HG03139 (cell line): Measurements from ENCODE around the gene SLIT1.

Experiments used
- ATAC-seq: cut with Tn5 transposase; IDR thresholded peaks from one replicate; pipeline ENCODE4 v1.9.1; 2021; ENCODE audit not compliant: unreplicated experiment

Gene SLIT1

DNA sequence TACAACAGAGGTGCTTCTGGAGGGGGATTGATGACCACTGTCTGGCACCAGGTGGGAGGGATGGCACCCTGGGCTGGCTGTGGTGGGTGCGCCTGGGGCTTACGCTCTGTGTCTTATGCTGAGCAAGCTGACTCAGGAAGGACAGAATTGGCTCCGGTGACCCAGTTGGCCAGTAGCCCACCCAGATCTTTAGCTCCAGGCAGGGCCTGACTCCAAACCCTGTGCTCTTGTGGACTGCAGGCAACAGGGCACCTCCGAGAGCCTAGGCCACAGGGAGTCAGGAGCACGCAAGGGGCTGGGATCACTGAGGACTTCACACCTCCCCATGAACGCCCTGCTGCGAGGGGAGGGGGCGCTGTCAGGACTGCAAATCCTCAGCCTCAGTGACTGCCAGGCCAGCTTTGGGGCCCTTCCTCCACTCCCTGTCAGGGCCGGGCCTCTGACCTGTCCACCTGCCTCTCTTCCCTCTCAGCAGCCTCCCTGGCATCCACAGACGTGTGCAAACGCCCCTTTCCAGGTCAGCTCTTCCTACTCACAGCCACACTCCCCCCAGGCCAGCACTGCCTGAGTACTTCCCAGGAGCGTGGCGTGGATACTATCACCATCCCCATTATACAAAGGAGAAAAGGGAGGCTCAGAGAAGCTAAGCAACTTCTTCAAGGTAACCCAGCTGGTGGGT is 118.7 kb downstream of the SLIT1 start:
- no peak for ATAC-seq

DNA sequence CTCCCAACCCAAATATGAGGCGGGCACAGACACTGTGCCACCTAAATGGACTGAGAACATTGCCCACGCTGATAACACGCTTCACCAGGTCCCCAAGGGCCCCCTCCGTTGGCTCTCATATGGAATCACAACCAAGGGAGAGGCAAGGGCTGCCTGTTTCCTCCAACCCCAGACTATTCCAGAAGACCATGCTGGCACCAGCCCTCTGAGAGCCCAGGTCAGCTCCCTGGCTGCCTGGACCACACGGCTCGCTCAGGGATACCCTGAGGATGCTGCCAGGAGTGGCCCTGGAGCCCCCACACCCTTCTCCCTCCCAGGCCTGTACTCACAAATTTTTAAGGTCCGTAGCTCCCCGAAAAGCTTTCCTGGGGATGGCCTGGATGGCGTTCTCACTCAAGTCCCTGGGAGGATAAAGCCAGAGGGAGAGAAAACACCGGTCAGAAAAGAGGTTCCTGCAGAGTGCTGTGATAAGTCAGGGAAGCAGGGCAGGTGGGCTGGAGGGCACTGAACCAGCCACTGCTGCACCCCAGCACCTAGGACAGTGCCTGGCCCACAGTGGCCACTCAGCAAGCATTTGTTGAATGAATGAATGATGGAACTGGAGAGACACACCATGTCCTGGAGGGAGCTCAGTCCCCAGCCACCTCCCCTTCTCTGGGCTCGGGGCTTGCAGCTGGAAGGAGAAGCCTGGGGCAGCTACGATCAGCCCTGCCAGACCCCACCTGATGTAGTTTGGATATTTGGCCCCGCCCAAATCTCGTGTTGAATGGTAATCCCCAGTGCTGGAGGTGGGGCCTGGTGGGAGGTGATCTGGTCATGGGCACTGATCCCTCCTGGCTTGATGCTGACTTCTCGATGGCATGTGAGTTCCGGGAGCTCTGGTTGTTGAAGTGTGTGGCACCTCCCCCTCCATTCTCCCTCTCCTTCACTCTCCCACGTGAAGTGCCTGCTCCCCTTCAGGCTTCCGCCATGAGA is 119.8 kb downstream of the SLIT1 start:
- no peak for ATAC-seq

DNA sequence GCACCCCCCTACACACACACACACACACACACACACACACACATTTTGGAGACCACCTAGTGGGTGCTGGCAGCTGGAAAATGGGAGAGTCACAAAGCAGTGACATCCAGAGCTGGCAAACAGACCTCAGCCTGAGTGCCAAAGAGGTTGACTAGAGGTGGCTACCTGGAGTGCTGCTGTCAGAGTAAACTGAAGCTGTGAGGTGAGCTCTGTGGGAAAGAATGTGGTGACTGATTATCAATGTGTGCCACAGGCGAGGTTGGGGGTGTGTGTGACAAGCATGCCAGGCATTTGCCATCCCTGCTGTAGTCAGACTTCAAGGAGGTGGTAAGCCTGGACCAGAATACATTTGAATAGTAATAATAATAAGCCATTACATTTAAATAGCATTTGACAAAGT is 120.6 kb downstream of the SLIT1 start:
- ATAC-seq = no peak

DNA sequence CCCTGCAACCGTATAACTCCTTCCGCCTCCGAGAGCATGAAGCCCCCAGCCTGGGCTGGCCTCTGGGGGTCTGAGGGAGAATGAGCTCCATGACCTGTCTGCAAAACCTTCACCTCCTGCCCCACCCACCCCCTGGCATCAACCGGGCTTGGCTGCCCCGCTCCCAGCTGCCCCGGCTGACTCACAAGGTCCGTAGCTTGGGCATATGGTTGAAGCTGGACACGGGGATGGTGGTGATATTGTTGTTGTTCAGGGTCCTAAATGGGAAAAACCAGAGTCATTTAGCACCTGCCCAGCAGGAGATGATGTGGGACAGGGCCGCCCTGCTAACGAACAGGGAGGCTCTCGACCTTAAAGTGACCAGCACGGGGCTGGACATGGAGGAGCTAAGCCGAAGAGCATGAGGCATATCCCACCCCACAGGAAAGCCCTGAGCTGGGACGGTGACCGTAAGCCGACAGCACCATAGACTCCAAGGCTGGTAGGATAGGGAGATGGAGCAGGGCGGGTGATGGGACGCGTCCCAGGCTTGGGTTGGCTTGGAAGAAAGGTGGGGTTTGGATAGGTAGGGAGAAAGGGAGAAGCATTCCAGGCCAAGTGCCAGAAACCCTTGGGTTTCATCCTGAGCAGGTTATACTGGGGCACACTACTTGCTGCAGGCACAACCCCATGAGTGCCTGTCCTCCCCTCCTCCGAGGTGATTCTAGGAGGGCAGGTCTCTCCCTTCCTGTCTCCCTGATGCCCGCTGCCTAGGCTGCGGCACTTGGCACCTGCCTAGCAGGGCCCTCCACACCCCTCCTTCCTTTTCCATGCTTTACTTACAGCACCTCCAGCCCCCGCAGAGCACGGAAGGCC is 121.5 kb downstream of the SLIT1 start:
- ATAC-seq = no peak

DNA sequence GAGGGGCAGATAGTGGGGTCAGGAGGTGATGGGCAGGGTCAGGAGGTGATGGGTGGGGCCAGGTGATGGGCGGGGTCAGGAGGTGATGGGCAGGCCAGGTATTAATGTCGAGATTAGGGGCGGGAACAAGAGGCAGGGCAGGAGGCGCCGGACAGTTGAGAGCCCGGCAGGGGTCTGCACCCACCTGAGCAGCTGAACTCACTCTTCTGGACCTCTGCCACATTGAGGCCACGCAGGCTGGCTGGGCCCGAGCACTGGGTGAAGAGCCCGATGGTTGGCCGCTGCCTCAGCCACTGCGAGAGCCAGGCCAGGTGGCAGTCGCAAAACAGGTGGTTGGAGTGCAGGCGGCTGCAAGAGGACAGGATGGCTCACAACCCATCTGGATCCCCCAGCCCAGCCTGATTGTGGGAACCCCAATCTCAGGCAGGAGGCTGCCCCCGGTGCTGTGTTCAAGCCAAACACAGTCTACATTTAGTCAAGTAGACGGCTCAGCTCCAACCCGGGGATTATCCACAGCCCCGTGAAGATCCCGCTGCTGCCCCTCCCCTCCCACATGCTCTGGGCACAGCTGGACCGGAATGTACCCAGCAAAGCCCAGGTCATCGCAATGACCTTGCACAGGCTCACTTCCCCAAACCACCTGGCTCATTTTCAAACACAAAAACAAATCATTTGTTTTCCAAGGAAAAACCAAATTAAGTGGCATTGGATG is 122.3 kb downstream of the SLIT1 start:
- ATAC-seq = no peak

DNA sequence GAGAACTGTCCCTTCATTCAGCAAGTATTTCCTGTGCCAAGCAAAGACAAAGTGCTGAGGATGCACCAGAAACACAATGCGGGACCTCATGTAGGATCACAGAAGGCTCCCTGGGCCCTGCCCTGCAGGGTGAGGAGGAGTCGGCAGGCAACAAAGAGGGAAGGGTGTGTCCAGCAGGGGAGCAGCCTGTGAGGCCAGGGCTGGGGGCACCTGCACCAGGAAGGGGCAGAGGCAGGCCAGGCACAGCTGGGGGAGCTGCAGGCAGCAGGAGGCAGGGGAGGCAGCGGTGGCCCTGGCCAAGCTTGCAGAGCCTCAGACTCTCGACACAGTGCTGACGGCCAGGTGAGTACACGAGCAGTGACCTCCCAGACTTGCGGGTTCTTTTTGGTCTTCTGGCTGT is 123.3 kb downstream of the SLIT1 start:
- ATAC-seq = no peak

DNA sequence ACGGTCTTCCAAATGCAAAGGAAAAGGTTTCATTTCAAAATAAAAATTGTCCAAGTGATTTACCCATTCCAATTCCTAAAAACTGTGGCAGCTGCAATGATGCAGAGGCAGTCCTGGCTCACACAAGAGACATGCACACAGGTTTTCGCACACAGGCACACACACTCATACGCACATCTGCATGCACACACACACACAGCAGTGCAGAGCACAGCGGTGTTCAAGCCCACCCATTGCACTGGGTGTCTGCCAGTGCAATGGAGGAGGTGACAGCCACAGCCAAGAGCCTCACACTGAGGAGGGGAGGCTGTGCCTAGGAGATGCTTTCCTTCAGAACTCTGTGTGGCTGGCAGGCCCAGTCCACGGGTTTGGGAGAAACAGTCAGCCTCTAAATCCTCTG is 123.7 kb downstream of the SLIT1 start:
- no peak for ATAC-seq

DNA sequence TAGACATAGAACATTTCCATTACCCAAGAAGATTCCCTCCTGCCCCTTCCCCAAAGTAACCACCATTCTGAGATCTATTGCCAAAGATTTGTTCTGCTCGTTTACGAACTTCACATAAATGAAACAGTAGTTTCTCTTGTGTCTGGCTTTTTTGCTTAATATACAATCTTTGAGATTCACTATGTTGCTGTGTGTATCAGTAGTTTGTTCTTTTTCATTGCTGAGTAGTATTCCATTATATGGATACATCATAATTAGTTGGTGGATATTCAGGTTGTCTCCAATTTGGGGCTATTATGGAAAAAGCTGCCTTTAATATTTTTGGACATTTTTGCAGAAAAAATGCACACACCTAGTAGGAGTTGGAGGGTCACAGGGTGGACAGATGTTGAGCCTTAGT is 124.3 kb downstream of the SLIT1 start:
- ATAC-seq = no peak

DNA sequence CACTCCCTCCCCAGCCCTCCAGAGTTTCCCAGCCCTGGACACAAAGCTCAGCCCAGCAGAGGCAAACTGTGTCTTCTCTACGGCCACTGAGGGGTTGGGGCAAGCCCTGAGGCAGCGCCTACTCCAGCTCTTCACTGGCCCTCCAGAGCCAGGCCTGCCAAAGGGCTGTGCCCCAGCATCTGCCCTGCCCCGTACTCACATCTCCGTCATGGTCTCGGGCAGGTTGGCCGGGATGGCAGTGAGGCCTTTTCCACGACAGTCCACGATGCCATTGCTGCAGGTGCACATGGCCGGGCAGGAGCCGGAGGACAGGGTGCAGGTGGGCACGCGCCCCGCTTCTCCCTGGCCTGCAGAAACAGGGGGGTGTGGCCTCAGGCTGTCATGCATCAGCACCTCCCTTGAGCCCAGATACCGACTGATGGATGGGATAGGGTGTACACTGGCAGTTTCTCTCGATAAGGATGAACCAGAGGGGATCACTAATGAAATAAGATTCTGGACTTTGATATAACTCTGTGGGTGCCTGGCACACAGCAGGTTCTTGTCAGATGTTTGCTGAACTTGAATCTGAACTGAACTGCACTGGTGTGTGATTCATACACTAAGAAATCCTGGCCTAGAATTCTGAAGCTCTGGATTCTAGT is 125.2 kb downstream of the SLIT1 start:
- no peak for ATAC-seq

DNA sequence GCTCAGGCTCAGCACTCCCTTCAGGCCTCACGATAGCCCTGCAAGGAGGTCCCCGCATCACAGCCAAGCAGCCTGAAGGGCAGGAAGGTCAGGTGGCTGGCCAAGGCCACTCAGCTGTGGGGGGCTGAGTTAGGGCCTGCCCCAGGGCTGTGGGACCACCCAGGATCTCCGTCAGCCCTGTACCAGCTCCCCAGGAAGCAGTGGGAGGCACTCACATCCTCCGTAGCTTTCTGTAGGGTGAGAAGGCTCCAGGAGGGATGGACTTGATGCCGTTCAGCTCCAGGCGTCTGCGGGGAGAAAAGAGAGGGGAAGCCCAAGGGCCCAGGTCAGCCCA is 125.9 kb downstream of the SLIT1 start:
- no peak for ATAC-seq

DNA sequence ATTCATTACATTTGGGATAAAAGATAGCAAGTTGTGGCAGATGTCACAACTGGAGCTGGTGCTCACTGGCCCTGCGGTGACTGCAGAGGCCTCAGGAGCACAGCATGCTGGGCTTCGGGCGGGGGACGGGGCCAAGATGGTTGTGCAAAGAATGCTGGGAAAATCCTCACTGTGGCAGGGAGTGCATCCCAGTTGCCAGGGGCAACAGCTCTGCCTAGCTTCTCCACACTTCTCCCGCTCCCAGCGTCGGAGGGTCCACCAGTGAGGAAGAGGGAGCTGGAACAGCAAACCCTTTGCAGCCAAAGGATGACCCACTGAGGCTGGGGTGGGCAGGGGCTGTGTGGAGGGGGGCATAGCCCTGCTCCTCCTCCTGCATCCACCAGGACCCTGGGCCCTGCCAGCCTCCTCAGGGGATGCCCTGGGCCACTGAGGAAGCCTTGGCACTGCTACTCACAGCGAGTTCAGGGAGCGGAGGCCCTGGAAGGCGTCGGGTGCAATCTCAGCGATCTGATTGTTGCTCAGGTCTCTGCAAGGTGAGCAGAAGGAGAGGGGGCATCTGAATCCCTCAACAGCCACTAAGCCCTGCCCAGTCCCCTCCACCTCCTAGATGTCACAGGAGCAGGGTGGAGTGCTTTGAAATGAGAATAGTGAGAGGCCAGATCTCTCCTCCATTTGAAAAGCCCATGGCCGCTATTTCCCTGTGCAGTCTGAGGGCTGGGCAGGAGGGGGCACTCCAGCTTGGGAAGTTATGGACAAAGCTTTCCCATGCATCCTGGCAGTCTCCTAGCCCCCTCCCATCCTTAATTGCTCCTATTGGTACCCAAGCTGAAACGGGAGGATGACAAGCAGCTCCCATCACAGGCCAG is 126.5 kb downstream of the SLIT1 start:
- no peak for ATAC-seq

DNA sequence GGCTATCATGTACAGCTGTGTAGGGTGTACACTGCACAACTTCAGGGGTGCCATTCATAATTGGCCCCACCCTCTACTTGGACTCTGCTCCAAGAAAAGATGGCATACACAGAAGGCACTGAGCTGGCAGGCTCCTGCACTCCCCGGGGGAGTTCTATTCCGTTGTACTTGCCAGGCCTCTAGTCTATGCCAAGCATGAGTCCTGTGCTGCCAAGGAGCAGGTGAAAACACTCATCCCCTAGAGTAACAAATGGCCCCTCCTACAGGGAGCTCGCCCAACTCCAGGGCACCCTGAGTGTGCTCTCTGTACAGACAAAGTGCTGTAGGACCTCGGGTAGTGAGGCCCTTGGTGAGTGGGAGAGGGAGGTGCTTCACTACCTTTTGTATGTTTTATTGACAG is 127.2 kb downstream of the SLIT1 start:
- ATAC-seq = no peak

DNA sequence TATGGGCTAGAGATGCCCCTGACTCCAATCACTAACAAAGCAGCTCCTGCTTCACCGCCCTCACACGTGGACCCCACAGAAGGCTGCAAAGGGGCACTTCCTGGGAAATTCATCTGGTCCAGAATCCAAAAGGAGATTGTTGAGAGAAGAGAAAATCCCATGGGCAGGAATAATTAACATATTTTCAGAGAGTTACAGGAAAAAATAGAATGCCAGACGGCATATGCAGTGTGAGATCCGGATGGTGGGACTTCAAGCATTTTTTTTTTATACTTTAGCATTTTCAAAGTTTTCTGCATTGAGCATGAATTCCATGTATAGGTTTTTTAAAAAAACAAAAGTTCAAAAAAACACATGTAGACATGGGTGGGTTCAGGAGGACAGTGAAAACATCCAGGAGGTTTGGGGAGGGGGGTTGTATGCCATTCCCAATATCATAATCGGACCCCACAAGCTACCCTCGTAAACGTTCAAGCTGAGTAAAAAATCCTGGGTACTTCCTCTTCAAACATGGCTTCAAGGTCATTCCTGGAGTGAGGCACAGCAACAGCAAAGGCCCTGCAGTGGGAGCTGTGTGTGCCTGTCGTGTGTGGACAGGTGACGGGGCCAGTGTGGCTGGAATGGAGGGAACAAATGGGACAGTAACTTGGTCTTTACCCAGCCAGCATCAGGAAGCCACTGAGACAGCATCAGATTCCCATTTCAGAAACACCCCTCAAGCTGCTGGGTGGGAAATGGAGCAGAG is 128.1 kb downstream of the SLIT1 start:
- no peak for ATAC-seq

DNA sequence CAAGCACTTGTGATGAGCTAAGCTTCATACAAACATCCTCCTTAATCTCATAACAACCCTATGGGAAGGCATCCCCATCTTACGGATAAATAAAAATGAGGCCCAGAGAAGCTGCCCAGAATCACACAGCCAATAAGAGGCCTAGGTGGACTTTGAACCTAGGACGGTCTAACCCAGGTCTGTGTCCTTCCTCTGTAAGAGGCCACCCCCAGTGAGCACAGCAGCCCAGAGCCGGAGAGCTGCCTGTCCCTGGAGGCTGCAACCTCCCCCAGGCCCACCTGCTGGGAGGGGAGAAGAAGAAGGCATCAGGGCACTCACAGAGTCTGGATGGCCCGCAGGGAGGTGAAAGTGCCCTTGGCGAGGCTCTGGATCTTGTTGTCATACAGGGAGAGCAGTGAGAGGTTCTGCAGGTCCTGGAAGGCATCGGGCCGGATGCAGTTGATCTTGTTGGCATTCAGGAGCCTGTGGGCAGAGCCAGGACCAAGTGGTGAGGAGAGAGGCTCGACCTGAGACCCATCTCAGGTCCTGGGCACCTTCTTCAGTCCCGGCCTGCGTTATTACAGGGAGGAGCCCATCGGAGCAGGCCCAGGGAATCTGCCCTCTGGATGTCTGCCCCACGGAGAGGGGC is 129.6 kb downstream of the SLIT1 start:
- no peak for ATAC-seq

DNA sequence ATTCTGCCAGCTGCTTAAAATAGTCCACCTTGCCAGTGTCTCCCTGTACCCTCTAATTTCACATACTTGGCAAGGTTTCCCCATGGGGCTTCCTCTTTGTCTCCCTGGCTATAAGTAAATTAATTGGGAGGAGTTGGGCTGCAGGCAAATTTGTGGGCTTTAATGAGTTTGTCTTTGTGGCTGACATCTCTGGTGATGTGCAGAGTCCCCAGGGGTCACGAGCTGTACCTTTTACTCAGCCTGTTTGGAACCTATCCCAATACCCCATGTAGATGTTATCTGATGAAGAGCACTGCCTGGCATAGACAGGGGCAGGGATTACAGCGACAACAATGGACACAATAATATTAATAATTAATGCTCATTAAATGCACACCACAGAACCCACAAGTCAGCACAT is 132.5 kb downstream of the SLIT1 start:
- ATAC-seq = no peak

DNA sequence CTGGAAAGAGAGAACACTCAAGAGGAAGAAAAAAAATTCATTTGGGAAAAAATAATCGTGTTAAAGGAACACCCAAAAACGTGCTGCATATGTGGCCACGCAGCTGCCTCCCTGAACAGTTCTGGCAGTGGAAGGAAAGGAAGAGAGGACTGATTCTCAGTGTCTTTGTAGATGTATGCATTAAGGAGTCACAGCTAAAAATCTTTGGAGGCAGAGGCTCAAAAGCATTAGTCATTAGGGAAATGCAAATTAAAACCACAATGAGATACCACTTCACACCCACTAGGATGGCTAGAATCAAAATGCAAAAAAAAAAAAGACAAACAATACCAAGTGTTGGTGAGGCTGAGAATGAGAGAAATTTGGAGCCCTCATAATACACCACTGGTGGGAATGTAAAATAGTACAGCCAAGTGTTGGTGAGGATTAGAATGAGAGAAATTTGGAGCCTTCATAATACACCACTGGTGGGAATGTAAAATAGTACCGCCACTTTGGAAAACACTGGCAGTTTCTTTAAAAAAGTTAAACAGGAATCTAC is 134.7 kb downstream of the SLIT1 start:
- no peak for ATAC-seq

DNA sequence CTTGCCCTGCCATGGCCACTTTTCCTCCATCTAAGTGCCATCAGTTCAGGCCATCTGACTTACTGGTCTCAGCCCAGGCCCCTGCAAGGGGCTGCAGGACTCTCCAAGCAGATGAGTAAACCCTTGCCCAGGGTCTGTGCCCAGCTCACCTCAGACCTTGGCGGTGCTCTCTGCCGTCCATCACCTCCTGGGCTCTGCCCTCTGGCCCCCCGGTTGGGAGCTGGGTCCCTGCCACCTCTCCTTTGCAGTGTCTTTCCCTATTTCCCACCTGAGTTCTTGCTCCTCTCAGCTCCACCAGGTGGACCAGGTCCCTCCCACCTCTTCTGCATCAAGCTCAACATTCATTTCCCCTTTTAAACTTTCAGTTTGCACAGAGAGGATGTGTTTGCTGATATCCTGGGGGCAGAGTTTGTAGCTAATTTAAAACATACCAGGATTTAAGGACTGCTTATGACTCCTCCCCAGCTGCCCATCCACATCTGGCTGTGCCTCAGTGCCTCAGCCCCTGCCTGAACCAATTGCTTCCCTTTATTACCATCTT is 135.5 kb downstream of the SLIT1 start:
- ATAC-seq = no peak

DNA sequence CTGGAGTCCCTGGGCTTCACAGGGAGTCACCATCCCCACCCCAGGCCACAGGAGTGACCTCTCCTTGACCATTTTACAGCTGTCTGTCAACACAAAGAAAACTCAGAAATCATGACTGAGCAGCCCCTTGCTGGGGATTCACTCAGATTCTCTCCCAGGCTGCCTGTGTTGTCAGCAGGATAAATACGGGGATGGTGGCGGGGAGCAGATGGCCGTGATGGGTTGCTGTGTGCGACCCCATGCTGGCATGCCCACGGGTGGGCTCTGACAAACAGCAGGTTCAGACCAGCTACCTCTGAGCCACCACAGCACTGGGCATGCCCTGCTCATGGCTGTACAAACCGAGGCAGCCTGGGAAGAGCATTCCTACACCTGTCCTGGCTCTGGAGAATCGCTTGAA is 136.1 kb downstream of the SLIT1 start:
- no peak for ATAC-seq
